ENCODE results near the gene CALML6.

CALML6 gene

GRCh38 chr1:1962752-1963151, 47.7 kb downstream of the CALML6 start:
- TF ChIP-seq, protein P1, sequence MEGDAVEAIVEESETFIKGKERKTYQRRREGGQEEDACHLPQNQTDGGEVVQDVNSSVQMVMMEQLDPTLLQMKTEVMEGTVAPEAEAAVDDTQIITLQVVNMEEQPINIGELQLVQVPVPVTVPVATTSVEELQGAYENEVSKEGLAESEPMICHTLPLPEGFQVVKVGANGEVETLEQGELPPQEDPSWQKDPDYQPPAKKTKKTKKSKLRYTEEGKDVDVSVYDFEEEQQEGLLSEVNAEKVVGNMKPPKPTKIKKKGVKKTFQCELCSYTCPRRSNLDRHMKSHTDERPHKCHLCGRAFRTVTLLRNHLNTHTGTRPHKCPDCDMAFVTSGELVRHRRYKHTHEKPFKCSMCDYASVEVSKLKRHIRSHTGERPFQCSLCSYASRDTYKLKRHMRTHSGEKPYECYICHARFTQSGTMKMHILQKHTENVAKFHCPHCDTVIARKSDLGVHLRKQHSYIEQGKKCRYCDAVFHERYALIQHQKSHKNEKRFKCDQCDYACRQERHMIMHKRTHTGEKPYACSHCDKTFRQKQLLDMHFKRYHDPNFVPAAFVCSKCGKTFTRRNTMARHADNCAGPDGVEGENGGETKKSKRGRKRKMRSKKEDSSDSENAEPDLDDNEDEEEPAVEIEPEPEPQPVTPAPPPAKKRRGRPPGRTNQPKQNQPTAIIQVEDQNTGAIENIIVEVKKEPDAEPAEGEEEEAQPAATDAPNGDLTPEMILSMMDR (conservative IDR thresholded peaks at IDR 0.05; ENCODE audit: low read length) = no peak
- no peak for DNase-seq (ENCODE audit: low read depth)
- no peak overlapping the region for H3K4me3 ChIP-seq (ENCODE audit: low read length)

GRCh38 chr1:1963570-1963969, 48.5 kb downstream of the CALML6 start:
- TF ChIP-seq, protein P1 (conservative IDR thresholded peaks at IDR 0.05; ENCODE audit: low read length) = no peak
- H3K4me3 ChIP-seq (ENCODE audit: low read length) = no peak overlapping the region
- DNase-seq (ENCODE audit: low read depth) = no peak

- no peak for DNase-seq (ENCODE audit: low read depth)
- TF ChIP-seq, protein P1 (conservative IDR thresholded peaks at IDR 0.05; ENCODE audit: low read length) = no peak
These were observed 49.8 kb downstream of the CALML6 start for GRCh38 chr1:1964811-1965210.

GRCh38 chr1:1965546-1965945, 50.5 kb downstream of the CALML6 start:
- H3K4me3 ChIP-seq (ENCODE audit: low read length) = no peak overlapping the region
- DNase-seq (ENCODE audit: low read depth) = no peak
- TF ChIP-seq, protein P1 (conservative IDR thresholded peaks at IDR 0.05; ENCODE audit: low read length) = no peak

More at GRCh38 chr1:1964811-1965210, 49.8 kb downstream of the CALML6 start:
- H3K4me3 ChIP-seq (ENCODE audit: low read length) = no peak overlapping the region

- TF ChIP-seq, protein P1 (conservative IDR thresholded peaks at IDR 0.05; ENCODE audit: low read length) = no peak
- DNase-seq (ENCODE audit: low read depth) = no peak
- no peak overlapping the region for H3K4me3 ChIP-seq (ENCODE audit: low read length)
These were observed 51.1 kb downstream of the CALML6 start for GRCh38 chr1:1966071-1966740.

Data from AG10803 (cell line).